ENCODE data around the gene LMX1B.

LMX1B gene

GRCh38 chr9:126619361-126620135, 5.8 kb downstream of the LMX1B start:
- DNase-seq = no peak

GRCh38 chr9:126620478-126620877, 6.8 kb downstream of the LMX1B start:
- DNase-seq = no peak

GRCh38 chr9:126621061-126621918, 7.6 kb downstream of the LMX1B start:
- no peak for DNase-seq

- DNase-seq = no peak
These were observed 8.4 kb downstream of the LMX1B start for GRCh38 chr9:126621919-126622735.

- DNase-seq = no peak
These were observed 9.6 kb downstream of the LMX1B start for GRCh38 chr9:126623314-126623666.

GRCh38 chr9:126623667-126624478, 10.1 kb downstream of the LMX1B start:
- no peak for DNase-seq

- DNase-seq = no peak
These were observed 10.7 kb downstream of the LMX1B start for GRCh38 chr9:126624479-126624826.

GRCh38 chr9:126624912-126625311, 11.2 kb downstream of the LMX1B start:
- DNase-seq = no peak

GRCh38 chr9:126625329-126626126, 11.8 kb downstream of the LMX1B start:
- DNase-seq = no peak

- no peak for DNase-seq
These were observed 12.6 kb downstream of the LMX1B start for GRCh38 chr9:126626127-126626925.

- DNase-seq = no peak
These were observed 13.2 kb downstream of the LMX1B start for GRCh38 chr9:126626926-126627233.

GRCh38 chr9:126628146-126628545, 14.4 kb downstream of the LMX1B start:
- DNase-seq = no peak

GRCh38 chr9:126628969-126629674, 15.4 kb downstream of the LMX1B start:
- DNase-seq = no peak

GRCh38 chr9:126630458-126631237, 16.9 kb downstream of the LMX1B start:
- DNase-seq = no peak

GRCh38 chr9:126631254-126631653, 17.5 kb downstream of the LMX1B start:
- no peak for DNase-seq

- no peak for DNase-seq
These were observed 20.3 kb downstream of the LMX1B start for GRCh38 chr9:126633881-126634558.

GRCh38 chr9:126635061-126635460, 21.3 kb downstream of the LMX1B start:
- DNase-seq = no peak

GRCh38 chr9:126635661-126636439, 22.1 kb downstream of the LMX1B start:
- no peak for DNase-seq

Data from NCI-H446 (cell line).